Activated CD4-positive, CD25-positive, alpha-beta regulatory T cell treated with anti-CD3 and anti-CD28 coated beads, Interleukin-2, amount 50 U/mL, for 24 hours (primary cell): ENCODE results near the gene ITPRID1.

ENCODE experiments used
- ATAC-seq, 2 donors: fragments of 150-1000 bp; cut with Tn5 transposase; one replicate each; pipeline ENCODE4 v1.10.0; 2021; ENCODE audit warnings: mild to moderate bottlenecking in 1 of 2, moderate library complexity in 1 of 2

Gene ITPRID1

DNA sequence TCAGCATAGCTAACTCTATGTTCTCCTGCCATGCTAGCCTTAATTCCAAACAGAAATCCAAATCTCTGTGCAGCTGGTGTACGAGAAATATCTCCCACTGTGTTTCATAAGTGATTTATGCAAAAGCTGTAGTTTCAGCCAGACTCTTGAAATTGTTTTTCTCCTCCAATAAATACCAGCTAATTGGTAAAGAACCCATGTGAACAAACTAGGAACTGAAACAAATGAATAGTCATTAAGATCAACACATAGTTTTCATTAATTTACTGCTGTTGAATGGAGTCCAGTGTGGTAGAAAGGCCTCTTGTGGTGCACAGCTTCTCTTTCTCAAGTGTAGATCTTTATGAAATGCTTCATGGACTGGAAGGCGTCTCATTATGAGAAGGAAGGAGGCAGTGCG is 191.5 kb downstream of the ITPRID1 start:
- ATAC-seq, result no peak

DNA sequence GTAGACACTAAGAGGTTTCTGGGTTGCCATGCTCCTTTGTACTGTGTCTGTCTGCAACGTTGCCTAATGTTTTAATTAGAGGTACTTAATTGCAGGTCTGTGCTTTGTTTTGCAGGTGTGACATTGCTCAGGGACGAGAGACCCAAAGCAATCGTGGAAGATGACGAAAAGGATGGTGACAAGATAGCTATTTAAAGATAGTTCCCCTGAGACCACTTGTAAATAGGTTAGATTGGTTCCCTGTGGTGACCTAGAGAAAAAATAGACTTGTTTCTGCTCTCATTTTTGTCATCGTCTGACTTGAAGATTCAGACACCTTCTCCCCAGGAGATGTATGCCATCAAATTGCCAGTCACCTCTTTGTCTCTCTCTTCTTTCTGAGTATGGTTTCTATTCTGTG is 193.2 kb downstream of the ITPRID1 start:
- no peak for ATAC-seq
